GM12892 (cell line): ENCODE data around the gene NUPR2.
A peak's percentile ranks its signal among the peaks of the same experiment; 100 is the strongest.
"Not testable (repeated sequence)": the region's sequence is repeated elsewhere in the genome, so short reads cannot be mapped to it uniquely, and the experiment has no call there.

Experiments used
- DNase-seq: peaks from one replicate; pipeline ENCODE4 v3.0.0; 2011; ENCODE audit not compliant: insufficient read length
- FAIRE-seq: peaks from 2 replicates; lab custom pipeline; 2011; peaks lifted over from hg19 to GRCh38; lab: Jason Lieb, UNC
- POLR2A ChIP-seq: IDR thresholded peaks from 2 replicates; pipeline ENCODE4 v1.6.1; 2011; ENCODE audit warnings: low read depth, low read length, control low read depth
- POLR2AphosphoS5 ChIP-seq: IDR thresholded peaks from 2 replicates; pipeline ENCODE4 v1.6.1; 2011; ENCODE audit warnings: low read depth, low read length, control low read depth
- TAF1 ChIP-seq: IDR thresholded peaks from 2 replicates; pipeline ENCODE4 v1.6.1; 2011; ENCODE audit warnings: low read depth, mild to moderate bottlenecking, control low read depth, low read length, borderline replicate concordance

NUPR2 gene

GRCh38 chr7:56079450-56080185 is 36.6 kb downstream of the NUPR2 start:
- FAIRE-seq = no peak
- no peak for TF ChIP-seq POLR2A
- TF ChIP-seq POLR2AphosphoS5 = no peak
- no peak for TF ChIP-seq TAF1

GRCh38 chr7:56078196-56078595 is 38.0 kb downstream of the NUPR2 start:
- TF ChIP-seq TAF1 = no peak
- no peak for TF ChIP-seq POLR2AphosphoS5
- no peak for TF ChIP-seq POLR2A

More at GRCh38 chr7:56079450-56080185, 36.6 kb downstream of the NUPR2 start:
- DNase-seq = no peak

GRCh38 chr7:56077681-56078080 is 38.5 kb downstream of the NUPR2 start:
- TF ChIP-seq TAF1 (no peak), POLR2A (no peak), POLR2AphosphoS5 (no peak)
- DNase-seq (no peak), FAIRE-seq (no peak)

More at GRCh38 chr7:56078196-56078595, 38.0 kb downstream of the NUPR2 start:
- no peak for DNase-seq
- no peak for FAIRE-seq

- TF ChIP-seq POLR2A (no peak), TAF1 (no peak), POLR2AphosphoS5 (no peak)
- DNase-seq (peak; percentile 48), FAIRE-seq (no peak)
Measured at GRCh38 chr7:56074371-56074791, 41.8 kb downstream of the NUPR2 start.

- not testable (repeated sequence) for FAIRE-seq, DNase-seq
Measured at GRCh38 chr7:56066376-56066775, 49.8 kb downstream of the NUPR2 start.
